ENCODE data around the gene MDFI.

Gene MDFI

DNA sequence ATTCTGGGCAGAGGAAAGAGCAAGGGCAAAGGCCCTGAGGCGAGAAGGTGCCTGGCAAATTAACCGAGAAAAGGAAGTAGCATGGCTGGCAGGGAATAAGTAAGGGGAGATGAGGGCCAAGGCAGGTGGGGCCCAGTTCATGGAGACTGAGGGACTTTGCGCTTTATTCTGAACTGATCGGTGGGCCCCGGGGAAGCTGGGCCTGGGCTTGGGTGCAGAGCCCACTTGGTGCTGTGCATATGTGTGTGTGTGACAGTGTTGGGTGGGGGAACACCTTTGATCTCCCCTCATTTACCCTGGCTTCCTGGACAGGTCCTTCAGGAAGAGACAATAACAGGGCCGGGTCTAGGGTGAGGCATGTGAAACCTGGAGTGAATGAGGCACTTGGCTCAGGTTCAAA, 2.9 kb upstream of the MDFI start:
- no peak for DNase-seq

DNA sequence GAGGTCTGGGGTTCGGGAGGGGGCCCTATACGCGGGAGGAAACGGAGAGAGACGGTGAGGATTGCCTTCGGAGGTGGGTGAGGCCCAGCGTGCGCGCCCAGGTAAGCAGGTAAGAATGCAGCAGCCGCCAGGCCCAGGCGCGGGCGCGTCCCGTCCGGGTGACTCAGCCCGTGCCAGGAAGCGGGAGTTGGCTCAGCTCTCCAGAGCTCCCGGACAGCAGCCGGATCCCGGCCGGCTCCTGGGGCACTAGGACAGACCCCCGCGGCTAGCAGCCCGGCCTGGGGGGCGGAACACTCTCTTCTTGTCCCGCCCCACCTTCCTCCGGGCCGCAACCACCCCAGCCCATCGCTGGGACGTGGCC, 1.5 kb upstream of the MDFI start:
- no peak for DNase-seq

DNA sequence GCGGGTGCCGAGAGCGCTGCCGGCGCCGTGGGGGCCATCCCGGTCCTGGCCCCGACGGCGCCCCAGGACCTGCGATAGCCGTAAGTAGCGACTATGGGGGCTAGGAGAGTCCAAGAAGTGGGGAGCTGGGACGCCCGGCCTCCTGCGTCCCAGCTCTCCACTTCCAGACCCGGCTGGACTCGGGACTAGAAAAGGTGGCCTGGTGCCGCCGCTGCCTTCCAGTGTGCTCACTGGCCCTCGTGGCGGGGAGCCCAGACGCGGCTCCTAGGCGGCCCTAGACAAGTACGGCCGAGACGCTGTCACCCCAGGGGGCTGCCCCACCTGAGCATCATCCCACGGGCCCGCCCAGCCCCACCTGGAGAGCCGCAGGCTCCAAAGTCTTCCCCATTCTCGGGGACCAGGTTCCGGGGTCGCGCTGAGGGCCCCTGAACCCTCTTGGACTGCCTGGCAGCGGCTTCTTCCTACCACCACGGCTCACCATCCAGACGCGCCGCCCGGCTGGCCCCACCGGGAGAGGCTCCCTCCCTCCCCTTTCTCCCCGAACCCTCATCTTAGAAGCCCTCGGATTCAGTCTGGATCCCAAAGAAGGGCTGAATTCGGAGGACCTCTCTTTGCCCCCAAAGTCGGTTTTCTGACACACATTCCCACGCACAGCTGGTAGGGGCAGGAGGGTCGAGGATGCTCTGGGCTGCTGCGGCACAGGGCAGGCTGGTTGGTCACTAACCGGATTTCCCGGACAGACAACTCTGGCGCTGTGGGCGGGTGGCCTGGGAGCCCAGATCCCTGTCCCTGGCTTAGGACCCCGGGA, 870 bp upstream of the MDFI start:
- DNase-seq, result no peak

DNA sequence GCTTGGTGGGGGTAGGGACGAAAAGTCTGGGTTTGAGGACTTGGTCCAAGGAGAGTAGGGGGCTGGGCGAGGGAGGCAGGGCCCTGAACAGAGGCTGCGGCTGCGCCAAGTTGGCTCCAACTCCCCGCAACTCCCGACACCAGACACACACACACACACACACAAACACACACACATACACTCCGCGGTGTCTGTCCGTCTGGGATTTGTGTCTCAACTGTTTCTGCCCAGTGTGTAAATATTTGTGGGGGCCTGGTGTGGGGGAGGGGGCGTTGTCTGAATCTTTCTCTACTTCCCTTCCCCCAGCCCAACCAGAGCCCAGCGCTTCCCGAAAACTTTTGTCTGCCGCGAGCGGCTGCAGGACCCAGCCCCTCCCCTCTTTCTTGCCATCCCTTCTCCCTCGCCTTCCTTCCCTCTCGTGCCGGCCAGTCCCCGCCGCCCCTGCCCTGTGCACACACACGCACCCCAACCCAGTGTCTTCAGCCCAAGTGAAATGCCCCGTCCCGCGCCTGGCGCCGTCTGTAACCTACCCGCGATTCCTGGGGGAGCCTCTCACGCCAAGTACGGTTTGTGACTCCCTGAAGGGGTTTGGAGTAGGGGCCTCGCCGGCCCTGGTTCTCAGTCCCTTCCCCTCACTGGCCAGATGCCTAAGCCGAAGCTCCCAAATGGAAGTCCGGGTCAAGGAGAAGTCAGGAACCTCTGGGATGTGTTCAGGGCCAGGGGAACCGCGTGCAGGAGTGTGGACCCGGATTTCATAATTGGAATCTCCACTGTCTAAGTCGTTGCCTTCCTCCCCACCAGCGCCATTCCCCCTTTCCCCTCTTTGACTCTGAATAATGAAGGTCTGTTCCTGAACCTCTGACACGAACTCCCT, 904 bp downstream of the MDFI start:
- no peak for DNase-seq

DNA sequence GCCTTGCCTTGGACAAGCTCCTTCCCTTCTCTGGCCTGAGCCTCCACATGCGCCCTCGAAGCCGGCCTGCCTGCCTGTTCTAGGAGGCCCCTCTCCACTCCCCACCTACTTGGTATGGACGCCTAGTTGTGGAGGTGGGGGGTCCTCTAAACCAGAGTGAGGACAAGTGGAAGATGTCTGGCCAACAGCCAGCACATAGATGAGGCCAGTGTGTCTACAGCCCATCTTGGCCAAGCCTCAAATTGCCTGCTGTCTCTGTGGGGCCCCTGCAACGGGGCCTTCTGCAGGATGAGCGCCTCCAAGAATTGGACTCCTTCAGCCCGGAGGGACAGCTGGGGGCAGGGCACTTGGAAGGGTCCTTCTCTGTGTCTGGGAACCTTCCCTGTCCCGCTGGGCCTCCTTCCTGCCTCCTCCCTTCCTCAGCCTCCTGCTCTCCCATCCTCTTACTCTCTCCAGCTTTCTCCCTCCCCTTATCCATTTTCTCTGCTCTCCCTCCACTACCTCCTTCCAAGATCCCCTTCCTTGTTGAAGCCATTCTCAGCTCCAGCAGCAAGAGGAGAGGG, 1.6 kb downstream of the MDFI start:
- DNase-seq, result no peak

DNA sequence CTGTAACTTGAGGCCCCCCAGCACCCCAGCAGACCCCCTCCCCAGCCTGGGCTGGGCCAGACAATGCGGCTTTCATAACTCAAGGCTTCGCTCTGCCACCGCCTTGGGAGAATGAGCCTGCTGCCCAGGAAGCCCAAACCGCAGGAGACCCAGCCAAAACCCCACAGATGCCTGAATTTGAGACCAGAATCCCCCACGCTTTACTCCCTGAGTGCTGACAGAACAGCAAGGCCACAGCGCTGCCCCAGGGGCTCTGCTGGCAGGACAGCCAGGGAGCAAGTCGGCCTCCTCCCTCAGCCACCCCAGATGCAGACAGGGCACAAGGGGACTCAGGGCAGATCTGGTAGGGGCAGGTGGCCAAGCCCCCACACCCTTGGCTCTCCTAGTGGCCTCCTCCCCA, 2.2 kb downstream of the MDFI start:
- DNase-seq, result no peak

DNA sequence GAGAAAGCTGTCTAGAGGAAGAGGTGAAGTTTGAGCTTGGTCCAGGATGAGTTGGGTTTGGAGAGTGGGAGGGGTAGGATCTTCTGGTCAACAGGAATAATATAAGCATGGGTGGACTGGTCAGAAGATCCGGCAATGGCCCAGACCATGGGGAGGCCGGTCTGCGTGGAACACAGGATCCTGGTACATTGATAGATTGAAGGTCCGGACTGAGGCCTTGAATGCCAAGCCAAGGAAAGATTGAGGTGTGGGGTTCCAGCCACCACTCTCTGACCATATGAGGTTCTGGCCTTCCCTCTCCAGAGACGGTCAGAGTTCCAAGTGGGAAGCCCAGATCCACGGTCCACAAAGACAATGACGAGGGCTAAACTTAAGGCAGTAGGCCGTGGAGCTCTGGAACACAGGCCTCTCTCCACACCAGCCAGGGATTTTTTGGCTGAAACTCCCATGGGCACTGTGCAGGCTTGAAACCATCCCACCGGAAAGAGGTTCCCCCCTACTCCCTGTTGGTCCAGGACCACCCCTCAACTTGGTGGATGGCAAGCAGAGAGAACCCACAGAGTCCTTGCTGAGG, 3.2 kb downstream of the MDFI start:
- DNase-seq, result no peak

DNA sequence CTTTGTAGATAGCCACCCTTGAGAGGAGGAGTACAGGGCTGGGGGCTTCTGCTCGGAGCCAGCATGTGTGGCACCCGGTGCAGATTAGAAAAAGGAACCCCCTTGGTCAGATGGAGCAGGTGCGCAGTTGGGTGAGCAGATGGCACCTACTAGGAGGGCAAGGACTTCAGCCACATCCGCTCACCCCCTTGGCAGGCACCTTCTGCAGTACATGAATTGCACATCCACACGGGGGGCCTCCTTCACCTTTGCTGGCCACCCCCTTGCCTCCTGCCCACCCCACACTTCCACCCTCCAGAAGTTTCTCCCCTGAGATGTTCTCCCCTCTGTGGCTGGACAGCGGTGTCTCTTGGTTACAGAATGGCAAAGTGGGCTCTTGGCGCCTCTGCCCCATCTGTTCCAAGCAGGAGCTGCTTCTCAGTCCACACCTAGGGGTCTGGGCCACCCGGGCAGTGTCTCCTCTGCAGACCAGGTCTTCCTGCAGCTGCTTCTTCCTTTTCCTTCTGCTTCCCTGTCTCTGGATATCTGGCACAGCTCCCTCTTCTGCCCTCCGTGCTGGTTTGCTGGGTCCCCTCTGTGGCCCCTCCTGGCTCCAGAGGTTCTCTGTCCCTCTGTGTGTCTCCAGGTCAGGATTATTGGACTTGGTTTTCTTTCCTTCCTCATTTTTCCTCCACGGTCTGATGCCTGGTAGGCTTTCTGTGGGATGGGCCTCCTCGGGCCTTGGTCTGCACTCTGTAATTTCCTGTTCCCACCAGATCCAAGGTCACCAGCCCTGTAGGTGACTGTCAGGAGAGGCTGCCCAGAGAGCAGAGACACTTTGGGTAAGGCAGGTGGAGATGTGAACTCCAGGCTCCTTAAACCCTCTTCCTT, 4.1 kb downstream of the MDFI start:
- DNase-seq, result no peak

DNA sequence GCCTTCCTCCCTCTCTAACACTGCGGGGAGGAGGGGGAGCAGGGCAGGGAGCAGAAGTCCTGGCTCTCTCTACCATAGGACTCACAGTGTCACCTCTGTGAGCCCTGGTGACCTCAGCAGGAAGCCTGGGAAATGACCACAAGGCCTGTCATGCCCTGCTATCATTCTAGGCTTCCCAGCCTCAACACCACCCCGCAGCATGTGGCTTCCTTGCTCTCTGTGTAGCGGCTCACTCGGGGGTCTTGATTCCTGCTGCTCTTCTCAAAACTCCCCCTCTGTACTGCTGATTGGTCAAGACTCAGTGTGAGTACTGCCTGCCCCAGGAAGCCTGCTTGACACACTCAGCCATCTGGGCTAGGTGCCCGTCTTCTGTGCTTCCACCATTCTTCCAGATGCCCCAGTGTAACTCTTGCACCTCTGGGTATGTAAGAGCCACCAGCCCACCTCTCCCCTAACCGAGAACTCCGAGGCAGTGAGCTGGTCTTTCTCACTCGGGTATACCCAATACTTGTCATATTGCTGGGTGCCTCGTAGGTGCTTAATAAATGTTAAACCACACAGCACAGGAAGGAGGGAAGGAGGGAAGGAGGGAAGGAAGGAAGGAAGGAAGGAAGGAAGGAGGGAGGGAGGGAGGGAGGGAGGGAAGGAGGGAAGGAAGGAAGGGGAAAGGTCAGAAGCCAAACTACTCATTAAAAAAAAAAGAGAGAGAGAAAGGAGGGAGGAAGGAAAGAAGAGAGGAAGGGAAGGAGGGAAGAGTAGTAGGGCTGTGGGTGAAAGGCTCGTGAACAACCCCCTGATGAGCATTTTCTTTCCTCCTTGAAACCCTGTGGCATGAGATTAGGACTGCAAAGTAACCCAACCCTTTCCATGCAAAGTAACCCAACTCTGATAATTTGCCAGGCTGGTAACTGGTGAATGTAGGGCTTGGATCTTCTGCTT, 5.0 kb downstream of the MDFI start:
- no peak for DNase-seq

DNA sequence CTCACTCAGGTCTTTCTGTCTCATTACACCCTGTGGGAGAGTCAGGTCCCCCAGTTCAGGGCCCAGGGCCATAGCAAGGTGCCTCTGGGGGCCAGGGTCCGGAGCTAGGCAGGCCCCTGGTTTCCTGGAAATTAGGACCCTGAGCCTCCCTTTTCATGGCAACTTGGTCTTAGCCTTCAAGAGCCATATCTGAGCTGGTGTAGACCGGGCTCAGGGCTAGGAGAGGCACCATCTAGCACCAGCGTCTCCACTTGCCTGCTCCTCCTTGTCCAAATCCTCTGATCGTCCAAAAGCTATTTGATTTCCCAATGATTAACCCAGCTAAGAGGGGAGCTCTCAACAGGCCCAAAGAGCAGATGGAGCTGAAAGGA, 5.6 kb downstream of the MDFI start:
- DNase-seq, result no peak

DNA sequence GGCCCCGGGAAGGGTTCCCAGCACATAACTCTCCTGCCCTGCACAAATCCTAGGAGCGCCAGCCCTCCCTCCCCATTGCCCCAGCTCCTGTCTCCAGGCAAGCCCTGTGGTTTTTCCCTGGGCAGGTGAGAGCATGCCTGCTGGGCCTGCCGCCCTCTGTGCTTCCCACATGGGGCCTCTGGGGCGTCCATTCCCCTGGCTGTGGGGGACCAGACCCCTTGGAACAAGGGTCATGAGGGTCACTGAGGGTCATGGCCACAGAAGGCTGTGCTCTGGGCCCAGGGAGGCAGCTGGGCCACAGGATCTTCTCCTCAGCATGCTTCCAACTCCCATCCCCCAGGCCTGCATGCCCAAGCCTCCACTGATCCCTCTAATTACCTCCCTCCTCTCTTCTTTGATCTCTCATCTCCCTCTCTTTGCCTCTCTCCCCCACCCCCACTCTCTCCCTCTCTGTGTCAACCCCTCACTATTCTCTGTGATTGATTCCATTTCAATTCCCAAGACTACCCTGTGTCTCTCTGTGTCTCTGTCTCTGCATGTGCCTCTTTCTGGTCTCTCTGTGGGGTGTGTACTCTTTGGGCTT, 6.1 kb downstream of the MDFI start:
- no peak for DNase-seq

DNA sequence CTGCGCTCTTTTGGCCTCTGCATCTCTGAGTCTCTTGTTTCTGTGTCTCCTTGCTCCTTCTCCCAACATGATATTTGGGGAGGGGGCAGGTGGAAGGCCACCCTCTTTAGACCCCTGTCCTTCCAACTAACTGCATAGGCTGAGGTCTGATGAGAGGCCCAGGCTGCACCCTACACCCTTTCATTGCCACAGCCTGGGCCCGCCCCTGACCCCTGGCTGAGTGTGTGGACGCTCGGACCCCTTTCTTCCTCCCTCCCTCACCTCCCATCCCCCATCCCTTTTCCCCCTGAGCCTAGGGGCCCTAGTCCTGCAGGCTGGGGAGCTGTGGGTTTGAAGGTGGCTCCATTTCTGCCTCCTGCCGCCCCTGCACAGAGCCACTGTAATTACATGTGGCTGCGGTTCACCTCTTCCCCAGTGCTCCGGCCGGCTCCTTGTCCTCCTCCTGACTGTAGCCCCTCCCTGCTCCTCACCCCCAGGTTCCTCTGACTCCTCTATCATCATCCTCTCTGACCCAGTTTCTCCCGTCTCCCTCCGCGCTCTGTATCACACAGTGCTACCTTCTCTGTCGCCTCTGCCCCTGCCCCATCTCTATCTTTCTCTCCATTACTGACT, 6.8 kb downstream of the MDFI start:
- DNase-seq, result no peak

DNA sequence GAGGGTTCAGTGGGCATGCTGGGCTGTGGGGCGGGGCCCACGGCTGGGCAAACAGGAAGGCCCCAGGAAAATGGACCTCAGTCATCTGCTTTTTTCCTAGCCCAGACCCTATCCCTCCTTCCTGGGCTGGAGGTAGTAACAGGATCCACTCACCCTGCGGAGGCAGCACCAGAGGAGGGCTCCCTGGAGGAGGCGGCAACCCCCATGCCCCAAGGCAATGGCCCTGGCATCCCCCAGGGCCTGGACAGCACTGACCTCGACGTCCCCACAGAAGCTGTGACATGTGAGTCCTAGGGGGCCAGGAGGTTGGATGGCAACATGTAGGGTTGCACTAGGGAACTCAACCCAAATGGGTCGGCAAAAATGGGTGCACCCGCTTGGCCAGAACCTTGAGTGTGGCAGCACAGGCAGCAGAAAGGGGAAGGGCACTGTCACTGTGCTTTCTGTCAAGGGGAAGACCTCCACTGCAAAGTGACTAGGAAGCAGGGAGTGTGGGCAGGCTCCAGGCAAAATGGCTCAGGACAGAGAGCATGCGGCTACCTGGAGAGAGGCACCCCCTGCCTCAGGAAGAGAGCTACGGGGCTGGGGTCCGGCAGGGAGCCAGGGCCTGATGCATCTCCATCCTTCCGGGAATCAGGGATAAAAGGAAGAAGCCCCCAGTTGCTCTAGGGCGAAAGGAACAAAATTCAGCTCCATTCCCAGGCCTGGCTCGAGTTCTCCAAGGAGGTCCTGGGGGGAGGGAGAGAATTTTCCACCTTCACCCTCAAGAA, 7.9 kb downstream of the MDFI start:
- no peak for DNase-seq

DNA sequence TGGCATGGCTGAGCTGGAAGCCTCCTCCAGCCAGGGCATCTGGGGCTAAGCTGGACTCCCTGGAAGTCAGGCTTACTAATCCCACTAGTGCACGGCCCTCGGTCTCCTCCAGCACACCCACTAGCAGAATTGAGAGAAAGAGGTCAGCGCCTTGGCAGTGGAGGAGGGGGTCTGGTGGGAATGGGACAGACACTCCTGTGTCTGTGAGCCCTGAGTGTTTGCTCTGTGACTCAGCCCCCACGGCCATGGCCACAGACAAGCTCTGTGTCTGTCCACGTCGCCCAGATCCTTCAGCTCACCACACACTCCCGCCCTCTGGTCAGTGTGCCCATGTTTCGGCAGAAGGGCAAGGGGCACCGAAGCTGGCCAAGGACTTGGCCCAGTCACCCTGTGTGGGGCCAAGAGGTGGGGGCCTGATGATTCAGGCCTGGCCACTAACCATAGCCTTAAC, 8.8 kb downstream of the MDFI start:
- no peak for DNase-seq

DNA sequence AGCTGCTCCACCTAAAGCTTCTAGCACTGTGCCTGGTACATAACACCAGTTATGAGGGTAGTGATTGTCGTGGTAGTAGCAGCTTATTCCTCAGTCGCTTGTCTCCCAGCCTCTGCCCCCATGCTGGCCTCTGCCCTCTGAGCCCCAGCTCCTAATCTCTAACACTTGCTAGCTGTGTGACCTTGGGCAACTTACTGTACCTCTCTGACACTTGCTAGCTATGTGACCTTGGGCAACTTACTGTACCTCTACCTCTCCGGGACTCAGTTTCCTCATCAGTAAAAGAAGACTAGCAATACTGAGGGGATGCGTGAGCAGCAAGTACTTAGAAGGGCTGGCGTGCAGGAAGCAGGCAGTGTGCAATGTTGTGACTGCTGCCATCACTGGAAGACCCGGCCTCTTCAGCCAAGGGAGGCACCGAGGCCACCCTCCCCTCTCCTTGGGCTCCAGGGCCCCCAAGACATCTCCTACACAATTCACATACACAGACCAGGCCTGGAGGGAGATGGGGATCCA, 9.9 kb downstream of the MDFI start:
- DNase-seq, result no peak

DNA sequence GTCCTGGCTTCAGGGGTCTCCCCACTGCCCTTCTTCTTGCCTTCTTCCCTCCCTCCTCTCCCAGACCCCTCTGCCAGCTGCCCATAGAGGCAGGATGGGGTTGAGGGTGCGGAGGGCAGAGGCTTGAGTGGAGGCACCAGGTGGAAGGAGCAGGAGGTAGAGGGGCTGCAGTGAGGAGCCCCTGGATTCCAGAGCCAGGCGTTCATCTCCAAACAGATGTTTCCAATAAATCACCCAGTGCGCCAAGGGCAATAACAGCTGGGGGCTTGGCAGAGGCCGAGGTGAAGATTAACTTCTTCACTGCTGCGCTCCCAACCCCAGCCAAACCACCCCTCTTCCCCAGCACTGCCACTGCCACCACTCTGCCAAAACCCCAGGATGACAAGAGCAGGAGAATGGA, 10.7 kb downstream of the MDFI start:
- DNase-seq, result no peak

DNA sequence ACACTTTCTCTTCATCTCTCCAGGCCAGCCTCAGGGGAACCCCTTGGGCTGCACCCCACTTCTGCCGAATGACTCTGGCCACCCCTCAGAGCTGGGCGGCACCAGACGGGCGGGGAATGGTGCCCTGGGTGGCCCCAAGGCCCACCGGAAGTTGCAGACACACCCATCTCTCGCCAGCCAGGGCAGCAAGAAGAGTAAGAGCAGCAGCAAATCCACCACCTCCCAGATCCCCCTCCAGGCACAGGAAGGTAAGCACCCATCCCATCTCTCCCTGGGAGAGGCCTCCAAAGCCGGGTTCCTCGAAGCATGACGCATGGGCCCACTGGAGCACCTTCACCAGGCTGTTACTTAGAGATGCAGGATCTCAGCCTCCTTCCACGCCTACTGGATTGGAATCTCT, 11.3 kb downstream of the MDFI start:
- no peak for DNase-seq

DNA sequence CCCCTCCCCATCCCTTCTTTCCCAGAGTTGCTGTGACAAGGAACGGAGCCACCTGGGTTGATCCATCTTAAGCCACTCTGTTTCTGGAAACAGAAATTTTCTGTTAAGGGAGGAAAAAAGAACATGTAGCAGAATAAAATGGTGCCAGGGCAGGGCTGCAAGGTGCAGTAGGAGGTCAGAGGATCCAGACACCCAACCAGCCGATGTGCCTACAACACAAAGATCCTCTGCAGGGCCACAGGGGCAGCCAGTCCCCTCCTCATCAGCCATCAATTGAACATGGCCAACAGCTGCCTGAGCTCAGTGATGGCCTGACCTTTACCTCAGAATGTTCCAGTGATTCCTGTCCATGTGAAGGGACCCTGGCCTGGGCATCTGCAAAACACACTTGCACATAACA, 11.9 kb downstream of the MDFI start:
- no peak for DNase-seq

DNA sequence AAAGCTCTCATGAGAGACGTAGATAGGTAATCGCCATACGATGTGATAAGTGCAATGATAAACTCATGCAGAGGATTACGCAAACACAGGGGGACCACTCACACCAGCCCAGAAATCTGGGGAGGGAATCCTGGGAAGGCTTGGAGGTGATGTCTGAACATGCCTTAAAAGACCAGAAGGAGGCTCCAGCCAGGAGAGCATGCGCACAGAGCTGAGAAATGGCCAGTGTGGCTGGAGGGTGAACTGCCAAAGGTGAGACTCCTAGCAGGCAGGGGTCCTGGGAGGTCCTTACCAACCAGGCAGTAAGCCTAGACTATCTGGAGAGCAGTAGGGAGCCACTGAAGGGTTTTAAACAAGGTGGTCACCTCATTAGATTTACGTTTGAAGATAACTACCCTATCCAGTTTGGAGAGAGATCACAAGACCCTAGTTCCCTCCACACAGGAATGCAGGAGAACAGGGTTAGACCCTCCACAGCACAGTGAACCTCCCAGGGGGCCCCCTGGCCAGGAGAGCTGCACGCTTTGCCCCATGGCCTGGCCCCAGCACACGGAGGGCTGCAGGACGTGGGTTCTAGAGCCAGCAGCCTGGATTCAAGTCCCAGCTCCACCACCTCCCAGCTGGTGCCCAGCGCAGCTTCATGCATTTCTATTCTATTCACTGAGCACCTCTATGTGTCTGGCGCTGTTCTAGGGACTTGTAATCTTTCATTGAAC, 13.1 kb downstream of the MDFI start:
- DNase-seq, result no peak

All from CD4-positive, alpha-beta T cell treated with Interleukin-6 for 4 hours (primary cell).